Measurements from ENCODE around the gene ZDHHC7. TPM values are rescaled to one million over a fixed set of nuclear protein-coding genes. Genes with fewer than 3 reads are reported as not detected.

The ZDHHC7 gene
- total RNA-seq, 1 experiment from 2014 or later: 39.9 TPM

GRCh38 chr16:84947022-84947421 lies 64.3 kb downstream of the ZDHHC7 start:
- Histone ChIP-seq H3K4me3 (replicated peaks in 1 of 2; ENCODE audit: low read depth in 1 of 2, low read length in 2 of 2) (no peak overlapping the region), H3K9me2 (ENCODE audit: insufficient read depth) (no peaks in the 10 kb centered on the region), H3K4me2 (ENCODE audit: low read length) (no peak overlapping the region), H2AFZ (ENCODE audit: low read depth, low read length, poor library complexity, severe bottlenecking) (no peak overlapping the region), H4K20me1 (ENCODE audit: insufficient read depth) (no peaks in the 10 kb centered on the region), H3K27ac (ENCODE audit: low read depth, low read length) (no peak overlapping the region), H3K9me3 (ENCODE audit: control insufficient read depth in 1 of 2, insufficient read depth in 1 of 2, low read depth in 1 of 2, low read length in 2 of 2) (no peaks in the 10 kb centered on the region), H3K79me2 (ENCODE audit: insufficient read depth, low read length) (no peaks in the 10 kb centered on the region), H3K4me1 (ENCODE audit: control insufficient read depth in 1 of 2, insufficient read depth in 2 of 2, low read length in 2 of 2) (peaks cover 0 to 7% of the 10 kb centered on the region in 2 experiments; a peak in 2 of 4 replicates), H3K27me3 (ENCODE audit: insufficient read depth, low read length) (no peaks in the 10 kb centered on the region), H3K36me3 (ENCODE audit: control insufficient read depth in 1 of 2, insufficient read depth in 2 of 2, low read length in 2 of 2) (no peaks in the 10 kb centered on the region), H3K9ac (ENCODE audit: low read length) (no peak overlapping the region)
- POLR2A ChIA-PET: no interaction called here
- ATAC-seq (no peak), DNase-seq (ENCODE audit: low read depth, low spot score) (no peak)
- intact Hi-C loops (cut with micrococcal nuclease): no loop called here
- CTCF ChIA-PET: interaction anchor here (1.1 kb wide), 1 partner anchor 151 kb away, joined by 3 read pairs; no protein-coding TSS in a partner anchor
- no TSS peak for BruUV-seq (replicated peaks)
- RAD21 ChIA-PET (ENCODE audit: low non-redundant PET in 1 of 2, low total read pairs in 2 of 2, uncharacterized antibody in 2 of 2, unreplicated experiment in 2 of 2): no interaction called here
- TF ChIP-seq CEBPB (IDR thresholded peaks at IDR 0.05; ENCODE audit: low read depth): no peak
- TF ChIP-seq ZNF274 (IDR thresholded peaks at IDR 0.05; ENCODE audit: low read depth, low read length): no peak
- no peak for TF ChIP-seq EZH2phosphoT487 (IDR thresholded peaks at IDR 0.05; ENCODE audit: borderline replicate concordance)
- TF ChIP-seq ZFX (IDR thresholded peaks at IDR 0.05): no peak
- TF ChIP-seq MAX (IDR thresholded peaks at IDR 0.05): no peak
- no peak for TF ChIP-seq POLR2AphosphoS5 (IDR thresholded peaks at IDR 0.05; ENCODE audit: low read depth, low read length)
- TF ChIP-seq ELF1 (IDR thresholded peaks at IDR 0.05; ENCODE audit: borderline replicate concordance, low read depth): no peak
- TF ChIP-seq CTCF (IDR thresholded peaks at IDR 0.05 in 2 of 3, conservative IDR thresholded peaks at IDR 0.05 in 1 of 3; ENCODE audit: borderline replicate concordance in 1 of 3, insufficient read depth in 1 of 3, low read depth in 2 of 3, low read length in 2 of 3): no peak
- no peak for TF ChIP-seq YY1 (IDR thresholded peaks at IDR 0.05; ENCODE audit: extremely low read depth, insufficient replicate concordance, low read depth, low read length)
- TF ChIP-seq REST (IDR thresholded peaks at IDR 0.05; ENCODE audit: low read depth): no peak
- no peak for TF ChIP-seq TCF7L2 (IDR thresholded peaks at IDR 0.05; ENCODE audit: borderline replicate concordance, extremely low read depth, insufficient read depth, insufficient read length)
- no peak for TF ChIP-seq SRF (IDR thresholded peaks at IDR 0.05; ENCODE audit: low read depth)
- TF ChIP-seq SP1 (IDR thresholded peaks at IDR 0.05; ENCODE audit: low read depth): no peak
- no peak for TF ChIP-seq RAD21 (IDR thresholded peaks at IDR 0.05; ENCODE audit: low read depth)
- no peak for TF ChIP-seq ATF3 (IDR thresholded peaks at IDR 0.05)
- TF ChIP-seq ZBTB33 (IDR thresholded peaks at IDR 0.05; ENCODE audit: extremely low read depth, insufficient replicate concordance, low read length): no peak
